Activated CD4-positive, alpha-beta memory T cell treated with anti-CD3 and anti-CD28 coated beads for 36 hours (primary cell): ENCODE measurements around the gene NOC2L. TPM values are rescaled to one million over a fixed set of nuclear protein-coding genes. Genes with fewer than 3 reads are reported as not detected.
"Not testable (repeated sequence)": the region's sequence is repeated elsewhere in the genome, so short reads cannot be mapped to it uniquely, and the experiment has no call there.

Source experiments
- CTCF ChIA-PET: fragments of 350-600 bp; sonication (Branson Sonifier 250); formaldehyde crosslinking; loops from one replicate; lab custom pipeline; 2021; ENCODE audit warnings: antibody characterized with exemption, inconsistent platforms; lab: Charles Lee
- POLR2A ChIA-PET: fragments of 350-600 bp; sonication (Branson Sonifier 250); formaldehyde crosslinking; loops from one replicate; lab custom pipeline; 2021; ENCODE audit warnings: antibody characterized with exemption; lab: Charles Lee
- DNase-seq: peaks from one replicate; pipeline ENCODE4 v3.0.0-alpha.2; 2020
- H3K27ac Mint-ChIP-seq: one replicate; pipeline ENCODE4 v1.8.0; 2021; ENCODE audit warnings: mixed read lengths
- H3K27me3 Mint-ChIP-seq: one replicate; pipeline ENCODE4 v1.8.0; 2021; ENCODE audit warnings: mixed read lengths
- H3K36me3 Mint-ChIP-seq: one replicate; pipeline ENCODE4 v1.8.0; 2021; ENCODE audit warnings: mixed read lengths
- H3K4me1 Mint-ChIP-seq: one replicate; pipeline ENCODE4 v1.8.0; 2021; ENCODE audit warnings: low read depth, mixed read lengths
- H3K4me3 Mint-ChIP-seq: one replicate; pipeline ENCODE4 v1.8.0; 2021; ENCODE audit warnings: mild to moderate bottlenecking, mixed read lengths
- H3K9me3 Mint-ChIP-seq: one replicate; pipeline ENCODE4 v1.8.0; 2021; ENCODE audit warnings: mixed read lengths
- intact Hi-C: fragments of 100-400 bp; cut with micrococcal nuclease; formaldehyde crosslinking; loops from one replicate; pipeline ENCODE4 v1.15.1; 2023
- total RNA-seq, 2 experiments: library from RNA; stranded (reverse); gene quantifications; one replicate each; pipeline ENCODE4 v1.2.3, GENCODE V29; 2021

NOC2L gene
- total RNA-seq, 2 experiments from 2014 or later = 111 to 117 TPM

GRCh38 chr1:991275-991674, 32.2 kb upstream of the NOC2L start:
- peaks cover 20% of the 10 kb centered on the region for H3K4me1 Mint-ChIP-seq
- DNase-seq, H3K9me3 Mint-ChIP-seq, intact Hi-C loops, H3K27ac Mint-ChIP-seq, H3K36me3 Mint-ChIP-seq, H3K4me3 Mint-ChIP-seq: not testable (repeated sequence)
- CTCF ChIA-PET = interaction anchor here (0.7 to 4.1 kb wide), 2 partner anchors 11 to 310 kb away, joined by 3 to 20 read pairs; no protein-coding TSS in a partner anchor
- POLR2A ChIA-PET = interaction anchor here (0.8 kb wide), 1 partner anchor 68 kb away, joined by 3 read pairs; no protein-coding TSS in a partner anchor
- H3K27me3 Mint-ChIP-seq = peaks cover 39% of the 10 kb centered on the region

- H3K9me3 Mint-ChIP-seq, POLR2A ChIA-PET, intact Hi-C loops, H3K27ac Mint-ChIP-seq, DNase-seq, H3K36me3 Mint-ChIP-seq, H3K4me3 Mint-ChIP-seq: not testable (repeated sequence)
- CTCF ChIA-PET = interaction anchor here (1.9 kb wide), 1 partner anchor 14 kb away, joined by 6 read pairs; no protein-coding TSS in a partner anchor
- H3K27me3 Mint-ChIP-seq = peaks cover 38% of the 10 kb centered on the region
- peaks cover 17% of the 10 kb centered on the region for H3K4me1 Mint-ChIP-seq
These were observed 29.0 kb upstream of the NOC2L start for GRCh38 chr1:988061-988460.

- DNase-seq = no peak
- POLR2A ChIA-PET = interaction anchor here (1.9 kb wide), 1 partner anchor 77 kb away, joined by 4 read pairs; no protein-coding TSS in a partner anchor
- Mint-ChIP-seq H3K27ac (no peak overlapping the region), H3K9me3 (no peaks in the 10 kb centered on the region), H3K4me1 (peaks cover 5% of the 10 kb centered on the region), H3K4me3 (no peak overlapping the region), H3K36me3 (no peaks in the 10 kb centered on the region), H3K27me3 (peaks cover 33% of the 10 kb centered on the region)
- intact Hi-C loops = no loop called here
- CTCF ChIA-PET = interaction anchor here (0.6 to 5.0 kb wide), 16 partner anchors 9 to 387 kb away, joined by 3 to 55 read pairs (median 7); partner anchors contain the start of gene ISG15
These were observed 26.1 kb upstream of the NOC2L start for GRCh38 chr1:985126-985525.

- H3K27me3 Mint-ChIP-seq = peaks cover 28% of the 10 kb centered on the region
These were observed 25.4 kb upstream of the NOC2L start for GRCh38 chr1:984476-984814.

GRCh38 chr1:983798-984475, 24.9 kb upstream of the NOC2L start:
- Mint-ChIP-seq H3K4me1 (peaks cover 5% of the 10 kb centered on the region), H3K4me3 (no peak overlapping the region), H3K36me3 (no peaks in the 10 kb centered on the region), H3K27ac (no peak overlapping the region), H3K27me3 (peaks cover 25% of the 10 kb centered on the region), H3K9me3 (no peaks in the 10 kb centered on the region)
- ChIA-PET CTCF (interaction anchor here (0.7 to 5.0 kb wide), 32 partner anchors 8 to 388 kb away, joined by 3 to 55 read pairs (median 5); partner anchors contain the start of genes HES4, ISG15, NOC2L and PLEKHN1), POLR2A (no interaction called here)
- peak; percentile 73 for DNase-seq
- intact Hi-C loops = no loop called here

More at GRCh38 chr1:984476-984814, 25.4 kb upstream of the NOC2L start:
- no peak for DNase-seq
- intact Hi-C loops = no loop called here
- ChIA-PET CTCF (interaction anchor here (0.6 to 5.0 kb wide), 28 partner anchors 8 to 388 kb away, joined by 3 to 55 read pairs (median 5); partner anchors contain the start of genes HES4, ISG15, NOC2L and PLEKHN1), POLR2A (interaction anchor here (1.9 kb wide), 1 partner anchor 78 kb away, joined by 4 read pairs; no protein-coding TSS in a partner anchor)
- Mint-ChIP-seq H3K27ac (no peak overlapping the region), H3K36me3 (no peaks in the 10 kb centered on the region), H3K4me1 (peaks cover 5% of the 10 kb centered on the region), H3K9me3 (no peaks in the 10 kb centered on the region), H3K4me3 (no peak overlapping the region)

GRCh38 chr1:982765-983436, 23.8 kb upstream of the NOC2L start:
- Mint-ChIP-seq H3K4me1 (peaks cover 3% of the 10 kb centered on the region), H3K27me3 (peaks cover 23% of the 10 kb centered on the region), H3K27ac (no peak overlapping the region), H3K36me3 (no peaks in the 10 kb centered on the region), H3K9me3 (no peaks in the 10 kb centered on the region), H3K4me3 (no peak overlapping the region)
- no peak for DNase-seq
- ChIA-PET POLR2A (no interaction called here), CTCF (interaction anchor here (1.0 to 5.0 kb wide), 13 partner anchors 9 to 307 kb away, joined by 3 to 55 read pairs (median 6); partner anchors contain the start of gene PLEKHN1)
- intact Hi-C loops = no loop called here

GRCh38 chr1:981955-982558, 23.0 kb upstream of the NOC2L start, which contains the start of gene PERM1:
Gene PERM1, minus strand, starts transcription at chr1:982093. Its CDS starts 1,064 bp downstream, at chr1:981029.
- POLR2A ChIA-PET = no interaction called here
- Mint-ChIP-seq H3K4me1 (peaks cover 3% of the 10 kb centered on the region), H3K9me3 (no peaks in the 10 kb centered on the region), H3K27ac (no peak within 1 kb of the TSS), H3K36me3 (no peaks in the 10 kb centered on the region), H3K27me3 (peaks cover 23% of the 10 kb centered on the region), H3K4me3 (no peak within 1 kb of the TSS)
- intact Hi-C loops = no loop called here
- no peak for DNase-seq
- CTCF ChIA-PET = interaction anchor here (1.6 to 5.0 kb wide), 6 partner anchors 15 to 308 kb away, joined by 3 to 55 read pairs (median 12); no protein-coding TSS in a partner anchor

- ChIA-PET CTCF (interaction anchor here (1.3 to 5.0 kb wide), 3 partner anchors 20 to 309 kb away, joined by 3 to 55 read pairs (median 4); no protein-coding TSS in a partner anchor), POLR2A (no interaction called here)
- Mint-ChIP-seq H3K36me3 (no peaks in the 10 kb centered on the region), H3K27me3 (peaks cover 23% of the 10 kb centered on the region), H3K9me3 (no peaks in the 10 kb centered on the region), H3K4me3 (no peak overlapping the region), H3K4me1 (peaks cover 3% of the 10 kb centered on the region), H3K27ac (no peak overlapping the region)
- no peak for DNase-seq
- intact Hi-C loops = no loop called here
These were observed 22.5 kb upstream of the NOC2L start for GRCh38 chr1:981491-981954.

- H3K27ac Mint-ChIP-seq = no peak overlapping the region
- no peaks in the 10 kb centered on the region for H3K36me3 Mint-ChIP-seq
- no peak for DNase-seq
- CTCF ChIA-PET = interaction anchor here (0.9 to 5.0 kb wide), 3 partner anchors 9 to 83 kb away, joined by 3 to 55 read pairs (median 4); no protein-coding TSS in a partner anchor
- peaks cover 4% of the 10 kb centered on the region for H3K4me1 Mint-ChIP-seq
- intact Hi-C loops = no loop called here
- H3K27me3 Mint-ChIP-seq = peaks cover 22% of the 10 kb centered on the region
- H3K4me3 Mint-ChIP-seq = no peak overlapping the region
- no peaks in the 10 kb centered on the region for H3K9me3 Mint-ChIP-seq
- POLR2A ChIA-PET = interaction anchor here (1.0 kb wide), 1 partner anchor 14 kb away, joined by 3 read pairs; no protein-coding TSS in a partner anchor
These were observed 21.7 kb upstream of the NOC2L start for GRCh38 chr1:980602-981395.

GRCh38 chr1:980137-980571, 21.1 kb upstream of the NOC2L start:
- no peaks in the 10 kb centered on the region for H3K9me3 Mint-ChIP-seq
- peaks cover 20% of the 10 kb centered on the region for H3K27me3 Mint-ChIP-seq
- no peaks in the 10 kb centered on the region for H3K36me3 Mint-ChIP-seq
- POLR2A ChIA-PET = interaction anchor here (1.0 kb wide), 1 partner anchor 14 kb away, joined by 3 read pairs; no protein-coding TSS in a partner anchor
- CTCF ChIA-PET = interaction anchor here (0.9 to 5.0 kb wide), 3 partner anchors 9 to 84 kb away, joined by 3 to 55 read pairs (median 4); no protein-coding TSS in a partner anchor
- H3K4me3 Mint-ChIP-seq = no peak overlapping the region
- no peak for DNase-seq
- H3K4me1 Mint-ChIP-seq = peaks cover 8% of the 10 kb centered on the region
- intact Hi-C loops = no loop called here
- H3K27ac Mint-ChIP-seq = no peak overlapping the region

- Mint-ChIP-seq H3K4me1 (peaks cover 8% of the 10 kb centered on the region), H3K27ac (no peak overlapping the region), H3K4me3 (no peak overlapping the region), H3K27me3 (peaks cover 20% of the 10 kb centered on the region), H3K9me3 (no peaks in the 10 kb centered on the region), H3K36me3 (no peaks in the 10 kb centered on the region)
- ChIA-PET CTCF (no interaction called here), POLR2A (interaction anchor here (1.0 kb wide), 1 partner anchor 15 kb away, joined by 3 read pairs; no protein-coding TSS in a partner anchor)
- intact Hi-C loops = no loop called here
- no peak for DNase-seq
These were observed 20.7 kb upstream of the NOC2L start for GRCh38 chr1:979744-980072.
